Measurements from ENCODE around the gene EEF1A2. TPM values are rescaled to one million over a fixed set of nuclear protein-coding genes. Genes with fewer than 3 reads are reported as not detected.

EEF1A2 gene
- total RNA-seq, 1 experiment from 2014 or later = 359 TPM

DNA sequence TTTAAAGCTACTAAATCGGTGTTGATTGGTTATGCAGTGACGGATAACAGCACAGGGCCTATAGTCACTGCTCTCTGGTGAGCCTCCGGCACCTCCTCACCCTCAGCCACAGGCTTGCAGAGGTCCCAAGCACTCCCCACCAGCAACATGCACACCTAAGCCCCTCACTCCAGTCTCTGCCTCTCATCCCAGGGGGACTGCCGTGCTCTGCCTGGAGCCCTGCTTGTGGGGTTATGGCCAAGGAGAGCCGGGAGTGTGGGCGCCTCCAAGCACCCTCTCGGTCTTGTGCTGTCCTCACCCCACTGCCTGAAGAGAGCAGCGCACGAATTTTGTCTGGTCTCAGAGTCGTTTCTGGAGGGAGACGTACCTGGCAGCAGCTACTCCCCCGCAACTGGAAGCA is 6.8 kb upstream of the EEF1A2 start:
- Mint-ChIP-seq H3K27ac (ENCODE audit: unreplicated experiment) (no peak overlapping the region), H3K9me3 (ENCODE audit: low read depth, unreplicated experiment) (peaks cover 4% of the 10 kb centered on the region), H3K36me3 (ENCODE audit: insufficient read depth, unreplicated experiment) (no peaks in the 10 kb centered on the region), H3K27me3 (ENCODE audit: unreplicated experiment) (peaks cover 78% of the 10 kb centered on the region), H3K4me1 (ENCODE audit: low read depth, unreplicated experiment) (no peaks in the 10 kb centered on the region), H3K4me3 (ENCODE audit: low read depth, unreplicated experiment) (no peak overlapping the region)
- CTCF ChIA-PET = interaction anchor here (1.1 kb wide), 1 partner anchor 12 kb away, joined by 3 read pairs; no protein-coding TSS in a partner anchor
- no peak for DNase-seq
- no TSS peak for BruUV-seq (replicated peaks)
- intact Hi-C loops (cut with micrococcal nuclease; ENCODE audit: unreplicated experiment) = no loop called here
- TF ChIP-seq, protein P1, sequence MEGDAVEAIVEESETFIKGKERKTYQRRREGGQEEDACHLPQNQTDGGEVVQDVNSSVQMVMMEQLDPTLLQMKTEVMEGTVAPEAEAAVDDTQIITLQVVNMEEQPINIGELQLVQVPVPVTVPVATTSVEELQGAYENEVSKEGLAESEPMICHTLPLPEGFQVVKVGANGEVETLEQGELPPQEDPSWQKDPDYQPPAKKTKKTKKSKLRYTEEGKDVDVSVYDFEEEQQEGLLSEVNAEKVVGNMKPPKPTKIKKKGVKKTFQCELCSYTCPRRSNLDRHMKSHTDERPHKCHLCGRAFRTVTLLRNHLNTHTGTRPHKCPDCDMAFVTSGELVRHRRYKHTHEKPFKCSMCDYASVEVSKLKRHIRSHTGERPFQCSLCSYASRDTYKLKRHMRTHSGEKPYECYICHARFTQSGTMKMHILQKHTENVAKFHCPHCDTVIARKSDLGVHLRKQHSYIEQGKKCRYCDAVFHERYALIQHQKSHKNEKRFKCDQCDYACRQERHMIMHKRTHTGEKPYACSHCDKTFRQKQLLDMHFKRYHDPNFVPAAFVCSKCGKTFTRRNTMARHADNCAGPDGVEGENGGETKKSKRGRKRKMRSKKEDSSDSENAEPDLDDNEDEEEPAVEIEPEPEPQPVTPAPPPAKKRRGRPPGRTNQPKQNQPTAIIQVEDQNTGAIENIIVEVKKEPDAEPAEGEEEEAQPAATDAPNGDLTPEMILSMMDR (IDR thresholded peaks at IDR 0.05; ENCODE audit: unreplicated experiment) = no peak

DNA sequence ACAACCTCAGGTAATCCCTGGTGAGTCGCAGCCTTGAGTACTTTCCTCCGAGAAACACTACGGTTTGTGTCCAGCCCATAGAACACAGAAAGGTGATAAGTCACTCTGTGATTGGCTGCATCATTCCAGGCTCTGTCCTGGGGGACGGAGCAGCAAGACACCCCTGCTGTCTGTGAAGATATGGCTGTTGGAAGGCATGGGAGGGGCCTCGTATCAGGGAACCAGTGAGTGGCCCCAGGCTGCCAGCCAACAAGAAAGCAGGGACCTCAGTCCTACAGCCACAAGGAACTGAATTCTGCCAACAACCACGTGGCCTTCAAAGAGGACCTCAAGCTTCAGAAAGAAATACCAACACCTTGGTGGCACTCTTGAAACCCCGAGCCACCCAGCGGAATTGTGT is 6.4 kb upstream of the EEF1A2 start:
- Mint-ChIP-seq H3K27ac (ENCODE audit: unreplicated experiment) (no peak overlapping the region), H3K36me3 (ENCODE audit: insufficient read depth, unreplicated experiment) (peaks cover under 1% of the 10 kb centered on the region), H3K27me3 (ENCODE audit: unreplicated experiment) (peaks cover 74% of the 10 kb centered on the region), H3K4me1 (ENCODE audit: low read depth, unreplicated experiment) (no peaks in the 10 kb centered on the region), H3K9me3 (ENCODE audit: low read depth, unreplicated experiment) (peaks cover 4% of the 10 kb centered on the region), H3K4me3 (ENCODE audit: low read depth, unreplicated experiment) (no peak overlapping the region)
- TF ChIP-seq, protein P1 (IDR thresholded peaks at IDR 0.05; ENCODE audit: unreplicated experiment) = no peak
- no peak for DNase-seq
- CTCF ChIA-PET = interaction anchor here (1.1 kb wide), 1 partner anchor 11 kb away, joined by 3 read pairs; no protein-coding TSS in a partner anchor
- intact Hi-C loops (cut with micrococcal nuclease; ENCODE audit: unreplicated experiment) = no loop called here
- no TSS peak for BruUV-seq (replicated peaks)

DNA sequence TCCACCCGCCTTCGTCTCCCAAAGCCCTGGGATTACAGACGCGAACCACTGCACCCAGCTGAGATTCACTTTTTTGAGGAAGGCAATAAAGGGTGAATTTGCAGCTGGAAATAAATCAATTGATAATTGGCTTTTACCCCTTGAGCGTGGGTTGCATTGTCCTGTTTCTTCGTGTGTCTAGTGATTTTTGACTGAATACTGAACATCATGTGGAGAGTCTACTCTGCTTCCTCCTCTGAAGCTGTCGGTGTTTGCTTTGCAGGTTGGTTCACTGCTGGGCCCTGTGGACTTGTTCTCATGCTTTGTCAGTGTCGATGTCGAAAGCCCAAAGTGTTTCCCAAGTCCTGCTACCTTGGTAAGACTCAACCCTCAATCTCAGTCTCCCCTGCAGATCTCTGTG is 5.8 kb upstream of the EEF1A2 start:
- BruUV-seq (replicated peaks) = no TSS peak
- Mint-ChIP-seq H3K9me3 (ENCODE audit: low read depth, unreplicated experiment) (peaks cover 4% of the 10 kb centered on the region), H3K36me3 (ENCODE audit: insufficient read depth, unreplicated experiment) (peaks cover 7% of the 10 kb centered on the region), H3K4me1 (ENCODE audit: low read depth, unreplicated experiment) (no peaks in the 10 kb centered on the region), H3K4me3 (ENCODE audit: low read depth, unreplicated experiment) (no peak overlapping the region), H3K27ac (ENCODE audit: unreplicated experiment) (no peak overlapping the region), H3K27me3 (ENCODE audit: unreplicated experiment) (peaks cover 67% of the 10 kb centered on the region)
- DNase-seq = no peak
- CTCF ChIA-PET = interaction anchor here (0.5 to 0.7 kb wide), 2 partner anchors 133 to 231 kb away, joined by 3 read pairs; no protein-coding TSS in a partner anchor
- intact Hi-C loops (cut with micrococcal nuclease; ENCODE audit: unreplicated experiment) = no loop called here
- TF ChIP-seq, protein P1 (IDR thresholded peaks at IDR 0.05; ENCODE audit: unreplicated experiment) = no peak

DNA sequence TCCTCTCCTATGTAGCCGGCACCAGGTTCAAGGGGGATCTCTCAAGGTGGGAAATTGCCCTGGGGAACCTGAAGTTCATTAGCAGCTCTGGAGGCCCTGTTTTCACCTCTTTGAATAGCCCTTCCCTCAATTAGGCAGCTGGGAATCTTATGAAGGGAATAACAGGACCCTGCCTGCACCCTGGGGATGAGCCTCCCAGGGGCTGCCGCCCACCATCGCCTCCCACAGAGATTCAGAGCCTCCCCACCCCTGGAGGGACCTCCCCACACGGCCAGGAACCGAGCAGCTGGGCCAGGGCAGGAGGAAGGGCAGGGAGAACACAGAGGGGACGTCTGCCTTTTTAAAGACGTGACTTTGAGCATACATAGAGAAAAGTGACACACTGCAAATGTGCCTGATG is 4.6 kb upstream of the EEF1A2 start:
- CTCF ChIA-PET = interaction anchor here (0.7 to 2.5 kb wide), 2 partner anchors 17 to 698 kb away, joined by 7 to 14 read pairs; partner anchors contain the start of gene PPDPF
- H3K27ac Mint-ChIP-seq (ENCODE audit: unreplicated experiment) = no peak overlapping the region
- H3K4me3 Mint-ChIP-seq (ENCODE audit: low read depth, unreplicated experiment) = no peak overlapping the region
- peaks cover 4% of the 10 kb centered on the region for H3K9me3 Mint-ChIP-seq (ENCODE audit: low read depth, unreplicated experiment)
- TF ChIP-seq, protein P1 (IDR thresholded peaks at IDR 0.05; ENCODE audit: unreplicated experiment) = no peak
- intact Hi-C loops (cut with micrococcal nuclease; ENCODE audit: unreplicated experiment) = no loop called here
- H3K36me3 Mint-ChIP-seq (ENCODE audit: insufficient read depth, unreplicated experiment) = peaks cover 14% of the 10 kb centered on the region
- BruUV-seq (replicated peaks) = no TSS peak
- H3K4me1 Mint-ChIP-seq (ENCODE audit: low read depth, unreplicated experiment) = no peaks in the 10 kb centered on the region
- DNase-seq = no peak
- peaks cover 56% of the 10 kb centered on the region for H3K27me3 Mint-ChIP-seq (ENCODE audit: unreplicated experiment)
